Uterus (tissue), 4 donors: Measurements from ENCODE around the gene TSSK2. TPM values are rescaled to one million over a fixed set of nuclear protein-coding genes. Genes with fewer than 3 reads are reported as not detected.

Experiments used
- DNase-seq, 2 donors: peaks; one replicate each; pipeline ENCODE4 v3.0.0-alpha.2; 2019 to 2020
- H3K27ac ChIP-seq, 2 donors: fragments of 200-600 bp; sonication (generic); 1 replicate in 1 of 2; 2 replicates in 1 of 2; pipeline ENCODE4 v1.5.1; 2016 to 2018
- H3K27me3 ChIP-seq, 2 donors: fragments of 200-600 bp; sonication (generic); one replicate each; pipeline ENCODE4 v1.5.1; 2018 to 2019; ENCODE audit warnings: control low read depth in 1 of 2
- H3K36me3 ChIP-seq, 2 donors: fragments of 200-600 bp; sonication (generic); one replicate each; pipeline ENCODE4 v1.5.1; 2019; ENCODE audit warnings: control low read depth in 1 of 2
- H3K4me1 ChIP-seq, 2 donors: fragments of 200-600 bp; sonication (generic); one replicate each; pipeline ENCODE4 v1.5.1; 2018 to 2019; ENCODE audit warnings: control low read depth in 1 of 2
- H3K4me3 ChIP-seq, 2 donors: fragments of 200-600 bp; sonication (generic); 1 replicate in 1 of 2; 2 replicates in 1 of 2; pipeline ENCODE4 v1.5.1; 2018 to 2019; ENCODE audit warnings: mild to moderate bottlenecking in 1 of 2
- H3K9me3 ChIP-seq, 2 donors: fragments of 200-600 bp; sonication (generic); one replicate each; pipeline ENCODE4 v1.5.1; 2019; ENCODE audit warnings: control low read depth in 1 of 2
- CTCF ChIP-seq, 4 experiments: fragments of 200-600 bp in 2 of 4; fragments of 450-650 bp in 2 of 4; sonication (generic) in 2 of 4; IDR thresholded peaks; one replicate each; pipeline ENCODE4 v1.5.1; 2016 to 2019; ENCODE audit warnings: antibody characterized with exemption in 4 of 4, mild to moderate bottlenecking in 2 of 4, moderate library complexity in 1 of 4
- POLR2A ChIP-seq, 2 donors: fragments of 450-650 bp; IDR thresholded peaks; one replicate each; pipeline ENCODE4 v1.6.1; 2016; ENCODE audit warnings: antibody characterized with exemption in 2 of 2, mild to moderate bottlenecking in 1 of 2, moderate library complexity in 1 of 2
- intact Hi-C: fragments of 100-400 bp; cut with DNase I; formaldehyde crosslinking; loops from one replicate; pipeline ENCODE4 v1.15.1; 2023; ENCODE audit warnings: low total_unique reads
- total RNA-seq, 4 donors: library from RNA; depleted of rRNA in 3 of 4; stranded (reverse); fragments of >200 nt in 3 of 4; gene quantifications; one replicate each; pipeline versions ENCODE4 v1.1.0 to v1.2.4, GENCODE V29; 2014 to 2023
- donor health status: DM: yes; HTN: yes; CAD: no.

TSSK2 gene
- total RNA-seq, 4 donors from 2014 or later, result 0.30 TPM; not detected in 3

- TF ChIP-seq POLR2A (IDR thresholded peaks at IDR 0.05) (no peak), CTCF (IDR thresholded peaks at IDR 0.05) (no peak)
- intact Hi-C loops, result no loop called here
- no peak overlapping the region for H3K4me3 ChIP-seq
Measured at GRCh38 chr22:19143212-19143611, 12.1 kb downstream of the TSSK2 start.

DNA sequence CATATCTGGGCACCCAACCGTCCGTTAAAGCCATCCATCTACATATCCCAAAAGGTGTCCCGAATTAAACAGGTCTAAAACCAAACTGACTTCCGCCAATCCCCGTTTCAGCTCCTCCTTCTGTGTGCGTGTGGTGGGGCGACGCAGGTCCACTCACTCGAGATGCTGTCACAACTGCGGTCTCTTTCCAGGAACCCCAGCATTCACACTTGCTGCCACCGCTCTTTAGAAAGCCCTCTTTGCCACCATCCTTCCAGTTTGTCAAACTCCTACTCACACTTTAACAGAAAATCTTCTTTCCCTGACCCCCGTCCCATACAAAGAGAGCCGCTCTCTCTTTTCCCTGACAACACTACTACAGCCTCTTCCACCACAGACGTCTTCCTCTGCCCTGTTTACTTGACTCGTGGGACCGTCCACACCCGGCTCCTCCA is 12.9 kb downstream of the TSSK2 start:
- Histone ChIP-seq H3K36me3 (no peaks in the 10 kb centered on the region), H3K27me3 (peaks cover 0 to 5% of the 10 kb centered on the region in 2 donors), H3K4me1 (peaks cover 0 to 11% of the 10 kb centered on the region in 2 donors), H3K4me3 (peak overlapping the region; percentile 69 to 71), H3K27ac (peak overlapping the region; percentile 64 to 87), H3K9me3 (no peaks in the 10 kb centered on the region)
- intact Hi-C loops, result no loop called here
- TF ChIP-seq POLR2A (IDR thresholded peaks at IDR 0.05), result no peak
- TF ChIP-seq CTCF (IDR thresholded peaks at IDR 0.05), result no peak
- DNase-seq, result no peak

More at GRCh38 chr22:19143212-19143611, 12.1 kb downstream of the TSSK2 start:
- H3K9me3 ChIP-seq, result no peaks in the 10 kb centered on the region
- H3K27ac ChIP-seq, result no peak overlapping the region
- H3K4me1 ChIP-seq, result peaks cover 0 to 11% of the 10 kb centered on the region in 2 donors
- no peaks in the 10 kb centered on the region for H3K36me3 ChIP-seq
- DNase-seq, result no peak
- no peaks in the 10 kb centered on the region for H3K27me3 ChIP-seq

GRCh38 chr22:19146215-19146968 is 15.3 kb downstream of the TSSK2 start:
- Histone ChIP-seq H3K4me1 (peaks cover 0 to 11% of the 10 kb centered on the region in 2 donors), H3K4me3 (no peak overlapping the region), H3K36me3 (no peaks in the 10 kb centered on the region), H3K9me3 (no peaks in the 10 kb centered on the region), H3K27ac (no peak overlapping the region), H3K27me3 (peaks cover 5 to 19% of the 10 kb centered on the region in 2 donors)
- TF ChIP-seq POLR2A (IDR thresholded peaks at IDR 0.05) (no peak), CTCF (IDR thresholded peaks at IDR 0.05) (no peak)
- intact Hi-C loops, result no loop called here
- no peak for DNase-seq

- H3K9me3 ChIP-seq, result no peaks in the 10 kb centered on the region
- H3K27me3 ChIP-seq, result peaks cover 5 to 26% of the 10 kb centered on the region in 2 donors
- intact Hi-C loops, result no loop called here
- H3K4me3 ChIP-seq, result no peak overlapping the region
- no peaks in the 10 kb centered on the region for H3K36me3 ChIP-seq
- no peak for DNase-seq
- no peak overlapping the region for H3K27ac ChIP-seq
- H3K4me1 ChIP-seq, result peaks cover 0 to 11% of the 10 kb centered on the region in 2 donors
- no peak for TF ChIP-seq CTCF (IDR thresholded peaks at IDR 0.05)
- no peak for TF ChIP-seq POLR2A (IDR thresholded peaks at IDR 0.05)
Measured at GRCh38 chr22:19147195-19147780, 16.2 kb downstream of the TSSK2 start.

GRCh38 chr22:19148417-19149046 is 17.4 kb downstream of the TSSK2 start:
- Histone ChIP-seq H3K4me3 (no peak overlapping the region), H3K27me3 (peaks cover 5 to 26% of the 10 kb centered on the region in 2 donors)

More at GRCh38 chr22:19148417-19149046, 17.4 kb downstream of the TSSK2 start:
- intact Hi-C loops, result no loop called here
- H3K4me1 ChIP-seq, result peaks cover 0 to 7% of the 10 kb centered on the region in 2 donors
- no peak overlapping the region for H3K27ac ChIP-seq
- no peaks in the 10 kb centered on the region for H3K9me3 ChIP-seq
- no peak for TF ChIP-seq CTCF (IDR thresholded peaks at IDR 0.05)
- no peak for TF ChIP-seq POLR2A (IDR thresholded peaks at IDR 0.05)
- no peaks in the 10 kb centered on the region for H3K36me3 ChIP-seq
- DNase-seq, result no peak
